CD4-positive, alpha-beta T cell treated with Interferon gamma for 1 hour (primary cell): ENCODE data around the gene PAAF1.

ENCODE experiments used
- DNase-seq: peaks from one replicate; pipeline ENCODE4 v3.0.0-alpha.2; 2020

PAAF1 gene

DNA sequence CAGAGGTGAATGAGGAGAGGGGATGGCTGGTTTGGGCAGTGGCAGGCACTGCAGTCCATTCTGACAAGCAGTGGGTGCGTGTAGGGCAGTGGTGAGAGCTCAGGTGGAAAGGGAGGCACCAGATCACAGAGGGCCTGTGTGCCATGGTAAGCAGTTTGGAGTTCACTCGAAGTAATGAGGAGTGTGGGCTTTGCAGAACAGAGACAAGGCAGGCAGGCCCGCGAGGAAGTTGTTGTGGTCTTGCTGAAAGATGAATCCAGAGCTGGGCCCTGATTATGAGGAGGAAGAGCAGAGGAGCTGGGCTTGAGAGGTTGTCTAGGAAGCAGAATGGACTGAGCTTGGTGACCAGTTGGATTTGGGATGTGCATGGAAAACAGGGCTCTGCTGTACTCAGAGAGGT lies 72.4 kb downstream of the PAAF1 start:
- no peak for DNase-seq

DNA sequence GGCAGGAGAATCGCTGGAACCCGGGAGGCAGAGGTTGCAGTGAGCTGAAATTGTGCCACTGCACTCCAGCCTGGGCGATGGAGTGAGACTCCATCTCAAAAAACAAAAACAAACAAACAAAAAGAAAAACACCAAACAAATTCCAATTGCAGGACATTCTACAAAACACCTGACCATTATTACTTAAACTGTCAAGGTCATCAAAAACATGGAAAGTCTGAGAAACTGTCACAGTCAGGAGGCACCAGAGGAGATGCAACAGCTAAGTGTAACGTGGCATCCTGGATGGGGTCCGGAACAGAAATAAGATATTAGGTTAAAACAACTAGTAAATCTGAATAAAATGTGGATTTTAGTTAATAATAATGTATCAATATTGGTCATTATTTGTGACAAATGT lies 73.1 kb downstream of the PAAF1 start:
- DNase-seq: no peak

DNA sequence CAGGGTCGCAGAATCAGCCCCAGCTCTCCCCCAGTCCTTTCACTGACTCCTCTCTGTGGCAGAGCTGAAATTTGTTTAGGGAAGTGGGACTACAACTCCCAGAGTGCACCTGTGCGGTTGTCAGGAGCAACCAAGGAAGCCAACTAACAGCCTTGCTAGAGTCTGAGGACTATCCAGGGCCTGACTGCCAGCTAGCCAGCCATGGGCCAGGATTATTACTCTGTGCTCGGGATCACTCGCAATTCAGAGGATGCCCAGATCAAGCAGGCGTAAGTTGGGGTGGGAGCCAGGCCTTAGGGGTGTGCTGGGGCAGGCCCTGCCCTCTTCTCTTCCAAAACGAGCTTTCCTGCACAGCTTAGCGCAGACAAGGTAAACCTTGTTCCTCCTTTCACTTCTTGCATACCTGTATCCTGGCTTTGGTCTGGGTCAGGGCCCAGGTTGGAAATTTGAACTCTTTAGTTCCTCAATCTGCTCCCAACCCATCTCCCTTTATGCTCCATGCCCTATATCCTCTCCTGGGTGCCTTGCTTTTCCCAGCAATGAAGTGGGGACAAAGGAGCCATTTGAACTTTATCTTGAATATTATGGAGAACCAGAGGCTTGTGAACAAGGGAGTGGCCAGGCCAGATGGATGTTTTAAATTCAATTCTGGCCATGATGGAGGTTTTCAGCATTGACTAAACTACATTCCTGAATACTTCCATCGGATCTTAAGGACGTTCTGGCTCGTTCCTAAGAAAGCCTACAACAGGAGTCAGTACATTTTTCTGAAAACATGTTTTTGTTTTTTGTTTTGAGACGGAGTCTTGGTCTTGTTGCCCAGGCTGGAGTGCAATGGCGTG lies 74.3 kb downstream of the PAAF1 start, which contains the start of gene DNAJB13:
DNAJB13 (plus strand) TSS at position 158 of the 842 bp plus-strand sequence; CDS start at position 202, 44 bp downstream.
- peak; percentile 16 for DNase-seq

DNA sequence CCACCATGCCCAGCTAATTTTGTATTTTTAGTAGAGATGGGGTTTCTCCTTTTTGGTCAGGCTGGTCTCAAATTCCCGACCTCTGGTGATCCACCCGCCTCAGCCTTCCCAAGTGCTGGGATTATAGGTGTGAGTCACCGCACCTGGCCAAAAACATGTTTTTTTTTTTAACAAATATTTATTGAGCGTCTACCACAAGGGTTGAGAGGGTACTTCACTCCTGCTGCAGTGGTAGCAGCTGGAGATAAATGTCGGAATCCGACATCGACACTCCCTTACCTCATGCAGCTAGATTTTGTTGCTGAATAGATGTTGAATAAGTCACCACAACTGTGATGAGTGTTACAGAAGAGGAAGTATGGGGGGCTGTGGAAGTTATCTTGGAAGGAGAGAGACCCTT lies 75.0 kb downstream of the PAAF1 start:
- DNase-seq: no peak

DNA sequence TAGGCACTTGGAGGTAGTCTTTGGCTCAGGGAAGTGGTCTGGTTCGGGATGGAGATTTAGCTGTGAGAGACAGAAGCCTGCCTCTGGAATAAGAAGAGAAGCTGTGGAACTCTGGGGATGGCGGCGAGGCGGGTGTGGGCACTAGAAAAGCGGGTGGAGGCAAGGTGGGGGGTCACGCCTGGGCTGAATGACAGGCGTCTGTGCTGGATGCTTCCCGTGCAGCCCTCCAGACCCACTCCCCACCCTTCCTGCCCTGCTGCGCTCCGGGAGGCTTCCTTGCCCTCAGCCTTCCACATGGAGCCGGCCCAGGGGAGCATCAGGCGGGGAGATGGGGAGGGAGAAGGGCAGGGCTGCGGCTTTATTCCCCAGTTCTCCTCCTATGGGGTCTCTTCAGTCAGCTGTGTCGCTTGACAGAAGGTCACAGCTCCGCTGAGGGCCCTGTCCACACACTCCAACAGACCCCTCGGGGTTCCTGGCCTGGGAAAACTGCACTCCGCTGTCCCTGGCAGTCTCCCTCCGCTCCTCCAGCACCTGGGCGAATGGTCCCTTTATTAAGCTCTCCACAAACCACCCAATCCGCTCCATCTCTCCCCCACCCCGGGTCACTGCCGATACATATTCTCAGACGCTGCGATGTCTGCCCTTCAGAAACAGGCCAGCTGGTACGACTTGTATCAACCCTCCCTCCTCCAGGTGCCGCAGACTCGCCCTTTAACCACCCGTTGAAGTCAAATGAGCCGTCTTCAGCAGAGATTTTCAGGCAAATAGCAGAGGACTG lies 80.3 kb downstream of the PAAF1 start:
- no peak for DNase-seq

DNA sequence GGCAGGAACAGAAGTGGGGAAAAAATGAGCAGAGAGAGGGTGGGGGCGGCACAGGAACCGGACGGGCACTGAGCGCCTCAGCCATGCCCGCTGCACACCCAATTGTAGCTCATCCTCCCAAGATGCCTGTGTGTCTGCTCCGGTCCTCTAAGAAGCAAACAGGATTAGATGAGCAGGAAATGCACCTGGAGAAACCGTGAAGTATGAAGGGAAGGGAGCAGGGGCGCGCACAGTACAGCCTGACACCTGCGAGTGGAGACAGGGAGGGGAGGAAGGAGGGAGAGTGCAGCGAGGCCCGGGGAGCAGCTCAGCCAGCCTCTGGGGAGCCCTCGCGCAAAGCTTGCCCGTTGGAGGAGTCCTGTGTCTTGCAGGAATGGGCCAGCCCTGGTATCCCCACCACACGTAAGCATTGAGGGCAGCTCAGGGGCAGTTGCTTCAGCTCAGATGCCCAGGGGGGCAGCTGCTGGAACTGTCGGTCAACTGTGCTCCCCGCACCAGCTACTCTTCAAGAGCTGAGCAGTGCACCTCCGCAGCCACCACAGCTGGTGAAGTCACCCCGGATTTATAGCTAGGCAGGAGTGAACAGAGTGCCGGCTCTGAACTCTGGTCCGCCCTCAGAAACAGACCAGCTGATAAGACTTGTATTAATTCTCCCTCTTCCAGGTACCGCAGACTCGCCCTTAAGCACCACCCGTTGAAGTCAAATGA lies 81.0 kb downstream of the PAAF1 start:
- DNase-seq: no peak

DNA sequence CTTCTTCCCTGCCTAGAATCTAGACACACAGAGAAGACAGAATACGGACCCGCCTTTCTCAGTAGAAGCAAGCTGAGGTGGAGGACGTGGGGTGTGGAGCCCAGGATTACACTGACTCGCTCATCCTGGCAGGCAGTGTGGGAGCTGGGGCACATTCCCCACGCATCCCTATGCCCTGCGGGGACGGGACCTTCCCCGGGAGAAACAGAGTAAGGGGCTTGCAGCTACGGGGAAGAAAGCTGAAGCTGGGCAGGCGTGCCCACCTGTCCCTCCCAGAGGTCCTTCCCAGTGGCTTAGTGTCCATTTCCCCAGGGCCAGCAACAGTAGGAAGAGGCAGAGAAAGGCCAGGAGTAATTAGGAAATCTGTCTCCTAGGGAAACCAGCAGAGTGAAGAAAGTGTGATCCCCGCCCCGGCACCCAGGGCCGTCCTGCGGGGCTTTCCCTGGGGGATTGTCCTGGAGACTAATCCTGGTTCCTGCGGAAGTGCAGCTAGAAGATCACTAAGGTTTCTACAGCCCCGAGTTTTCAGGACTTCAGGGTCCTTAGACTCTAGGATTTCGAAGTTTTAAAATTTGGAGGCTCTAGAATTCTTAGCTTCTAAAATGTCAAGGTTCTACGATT lies 81.8 kb downstream of the PAAF1 start:
- no peak for DNase-seq

DNA sequence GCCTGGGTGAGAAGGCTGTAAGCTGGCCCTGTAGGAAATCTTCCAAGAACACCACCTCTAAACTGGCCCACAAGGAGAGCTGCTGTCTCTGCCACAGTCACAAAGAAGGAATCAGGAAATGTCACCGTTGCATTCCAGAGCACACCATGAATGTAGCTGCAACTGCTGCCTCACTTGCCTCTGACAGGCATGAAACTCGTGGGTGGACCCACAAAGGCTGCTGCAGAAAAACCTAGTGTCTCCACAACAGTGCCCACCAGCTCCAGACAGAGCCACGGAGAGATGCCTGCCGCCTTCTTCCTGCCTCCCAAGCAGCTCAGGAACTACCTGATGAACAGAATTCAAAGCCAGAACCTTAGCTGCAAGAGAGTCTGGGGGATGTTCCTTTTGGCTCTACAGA lies 84.5 kb downstream of the PAAF1 start:
- no peak for DNase-seq

DNA sequence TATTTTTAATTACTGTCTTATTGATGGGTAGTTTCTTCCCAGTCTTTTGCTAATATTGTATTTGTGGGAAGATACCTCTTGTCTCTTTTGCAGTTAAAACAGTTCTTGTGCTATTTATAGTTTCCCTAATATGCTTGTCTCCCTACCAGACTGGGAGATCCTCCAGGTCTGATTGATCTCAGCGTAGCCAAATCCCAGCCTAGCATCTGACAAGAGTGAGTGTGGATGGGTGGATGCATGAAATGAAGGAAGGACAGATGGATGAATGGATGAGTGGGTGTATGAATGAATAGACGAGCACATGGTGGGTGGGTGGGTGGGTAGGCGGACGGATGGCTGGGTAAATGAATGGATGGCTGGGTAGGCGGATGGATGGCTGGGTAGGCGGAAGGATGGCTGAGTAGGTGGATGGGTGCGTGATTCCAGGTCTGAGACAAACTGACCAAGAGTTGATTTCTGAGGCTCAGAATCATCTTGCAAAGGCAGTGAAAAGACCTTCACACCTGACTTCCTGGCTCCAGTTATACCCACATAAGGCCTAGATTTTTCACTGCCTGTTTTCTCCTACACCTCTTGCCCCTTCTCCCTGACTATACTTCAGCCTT lies 85.4 kb downstream of the PAAF1 start:
- DNase-seq: no peak

DNA sequence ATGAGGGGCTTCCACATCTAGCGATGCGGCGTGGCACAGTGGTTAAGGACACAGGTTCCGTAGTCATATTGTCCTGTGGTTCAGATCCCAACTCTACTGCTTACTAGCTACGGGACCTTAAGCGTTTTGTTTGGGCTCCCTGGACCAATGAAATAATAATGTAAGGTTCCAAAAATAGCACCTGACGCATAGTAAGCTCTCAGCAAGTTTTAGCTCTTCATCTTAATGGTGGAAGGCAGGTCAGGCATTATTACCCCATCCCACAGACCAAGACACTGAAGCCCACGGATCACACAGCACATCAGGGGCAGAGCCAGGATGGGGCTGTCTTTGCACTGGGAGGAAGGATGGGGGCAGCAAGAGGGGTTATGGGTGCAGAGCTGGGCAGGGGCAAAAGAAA lies 87.1 kb downstream of the PAAF1 start:
- DNase-seq: no peak

DNA sequence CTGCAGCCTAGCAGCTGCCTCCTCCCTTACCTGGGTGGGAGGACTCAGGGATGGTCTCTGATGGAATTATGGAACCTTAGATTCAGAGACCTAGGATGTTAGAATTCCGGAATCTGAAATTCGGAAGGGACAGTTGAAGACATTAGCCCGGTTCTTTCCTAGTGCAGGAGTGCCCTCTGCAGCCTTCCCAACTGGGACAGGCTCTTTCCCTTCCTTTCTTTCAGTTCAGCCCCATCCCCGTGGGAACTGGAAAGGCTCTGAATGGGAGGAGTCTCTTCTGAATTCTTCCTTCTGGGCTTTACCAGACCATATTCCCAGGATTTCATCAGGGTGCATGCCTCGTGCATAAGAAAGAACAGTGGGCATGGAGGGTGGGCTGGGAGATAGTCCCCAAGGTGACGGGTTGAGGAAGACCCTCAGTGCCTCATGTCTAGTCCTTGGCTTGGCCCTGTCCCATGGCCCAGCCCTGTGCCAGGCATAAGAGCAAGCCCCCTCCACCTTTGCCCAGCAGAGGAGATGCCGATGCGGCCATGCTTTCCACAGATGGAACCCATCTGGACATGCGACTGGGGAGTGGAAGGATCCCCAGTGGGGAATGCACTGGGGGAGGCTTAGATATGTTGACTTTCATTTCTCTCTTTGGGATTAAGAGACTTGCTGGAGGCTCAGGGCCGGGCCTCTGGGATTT lies 88.4 kb downstream of the PAAF1 start:
- DNase-seq: no peak

DNA sequence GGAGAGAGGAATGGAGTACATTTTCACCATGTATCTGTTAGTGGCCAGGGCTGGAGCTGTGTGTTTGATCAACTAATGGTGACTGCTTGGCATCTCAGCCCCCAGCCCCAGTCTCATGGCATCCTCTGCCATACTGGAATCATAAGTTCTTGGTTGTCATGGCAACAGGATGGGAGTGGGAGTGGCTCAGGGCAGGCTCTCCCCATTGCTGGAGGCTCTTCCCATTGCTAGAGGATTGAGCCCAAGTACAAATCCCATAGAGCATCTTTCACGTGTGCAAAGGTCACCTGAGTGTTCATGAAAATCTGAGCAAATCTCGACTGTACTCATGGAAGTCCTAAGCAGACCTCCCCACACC lies 88.9 kb downstream of the PAAF1 start:
- DNase-seq: no peak

DNA sequence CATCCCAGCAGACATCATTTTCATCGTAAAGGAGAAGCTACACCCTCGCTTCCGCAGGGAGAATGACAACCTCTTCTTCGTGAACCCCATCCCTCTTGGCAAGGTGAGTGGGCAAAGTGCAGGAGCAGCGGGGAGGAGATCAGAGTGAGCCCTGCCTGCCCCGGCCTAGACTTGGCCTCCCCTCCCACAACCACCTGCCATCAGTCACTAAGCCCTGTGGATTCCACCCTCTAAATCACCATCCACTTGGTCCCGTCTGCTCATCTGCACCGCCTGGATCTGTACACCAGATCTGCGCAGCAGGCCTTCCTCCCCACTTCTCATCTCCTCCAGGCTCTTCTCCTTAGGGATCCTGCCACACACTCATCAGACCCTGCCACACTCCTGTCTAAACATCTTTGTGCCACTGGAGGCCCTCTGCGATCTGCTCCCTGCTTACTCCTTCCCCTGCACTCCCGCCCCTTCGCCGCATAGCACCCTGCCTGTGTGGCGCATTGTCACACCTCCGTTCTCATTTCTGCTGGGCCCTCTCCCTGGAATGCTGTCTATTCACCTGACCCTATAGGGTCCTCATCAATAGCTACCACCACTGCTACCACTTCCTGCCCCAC lies 91.7 kb downstream of the PAAF1 start:
- DNase-seq: no peak

DNA sequence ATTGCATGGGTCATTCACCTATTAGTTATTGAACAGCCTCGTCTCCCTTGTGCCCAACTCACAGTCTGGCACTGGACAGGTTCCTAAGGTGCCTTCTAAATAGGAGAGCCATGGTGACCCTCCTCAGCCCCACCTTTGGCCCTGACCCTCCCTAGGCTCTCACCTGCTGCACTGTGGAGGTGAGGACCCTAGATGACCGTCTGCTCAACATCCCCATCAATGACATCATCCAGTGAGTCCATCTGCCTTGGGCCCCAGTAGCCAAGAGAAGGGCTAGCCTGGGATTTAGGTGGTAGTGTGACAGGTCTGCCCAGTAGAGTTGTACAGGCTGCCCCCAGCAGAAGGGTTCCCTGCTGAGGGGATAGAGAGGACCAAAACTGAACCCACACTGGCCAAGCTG lies 92.3 kb downstream of the PAAF1 start:
- no peak for DNase-seq

DNA sequence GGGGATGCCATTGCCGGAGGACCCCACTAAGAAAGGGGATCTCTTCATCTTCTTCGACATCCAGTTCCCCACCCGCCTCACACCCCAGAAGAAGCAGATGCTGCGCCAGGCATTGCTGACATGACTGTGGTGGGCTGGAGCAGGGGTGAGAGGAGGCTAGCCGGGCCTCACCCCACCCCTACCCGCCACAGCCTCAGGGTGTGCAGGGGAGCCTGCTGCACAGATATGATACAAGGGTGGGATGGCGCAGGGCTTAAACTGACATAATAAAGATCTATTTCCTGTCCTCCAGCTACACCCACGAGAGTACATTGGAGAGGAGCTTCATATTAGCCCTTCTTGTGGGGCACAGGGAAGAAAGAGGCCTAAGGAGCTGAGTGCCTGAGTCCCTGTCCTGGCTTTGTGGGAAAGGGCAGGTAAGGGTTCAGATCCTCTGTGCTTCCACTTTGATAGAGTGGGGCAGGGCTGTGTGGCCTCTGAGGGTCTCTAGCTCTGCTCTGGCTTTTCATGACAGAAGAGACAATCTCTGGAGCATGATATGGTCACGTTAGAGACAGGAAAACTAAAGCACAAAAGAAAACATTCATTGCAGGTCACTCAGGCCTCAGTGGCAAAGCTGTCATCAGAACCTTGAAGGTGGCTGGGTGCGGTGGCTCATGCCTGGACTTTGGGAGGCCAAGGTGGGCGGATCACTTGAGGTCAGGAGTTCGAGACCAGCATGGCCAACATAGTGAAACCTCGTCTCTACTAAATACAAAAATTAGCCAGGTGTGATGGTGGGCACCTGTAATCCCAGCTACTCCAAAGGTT lies 93.4 kb downstream of the PAAF1 start:
- peak; percentile 42 for DNase-seq

DNA sequence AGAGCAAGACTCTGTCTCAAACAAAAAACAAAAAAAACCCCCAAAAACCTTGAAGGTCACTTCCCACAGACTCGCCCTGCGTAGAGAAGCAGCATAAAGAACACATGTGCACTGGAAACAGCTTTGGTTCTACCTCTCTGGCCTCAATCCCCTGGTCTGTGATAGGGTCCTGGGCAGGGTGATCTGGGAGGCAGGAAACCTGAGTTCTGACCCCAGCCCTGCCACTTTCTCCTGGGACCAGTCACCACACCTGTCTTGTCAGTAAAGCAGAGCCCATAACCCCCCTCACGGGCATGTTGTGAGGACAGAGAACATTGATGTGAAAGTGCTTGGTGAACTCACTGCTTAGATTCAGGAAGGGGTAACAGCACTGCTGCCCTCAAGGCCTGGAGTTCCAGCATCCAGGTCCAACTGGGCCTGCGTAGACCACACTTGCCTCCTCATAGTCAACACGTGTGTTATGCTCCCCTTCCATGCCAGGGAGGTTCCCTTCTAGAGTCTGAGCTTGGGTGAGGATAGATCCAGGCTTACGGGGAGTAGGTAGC lies 94.4 kb downstream of the PAAF1 start:
- peak; percentile 25 for DNase-seq

DNA sequence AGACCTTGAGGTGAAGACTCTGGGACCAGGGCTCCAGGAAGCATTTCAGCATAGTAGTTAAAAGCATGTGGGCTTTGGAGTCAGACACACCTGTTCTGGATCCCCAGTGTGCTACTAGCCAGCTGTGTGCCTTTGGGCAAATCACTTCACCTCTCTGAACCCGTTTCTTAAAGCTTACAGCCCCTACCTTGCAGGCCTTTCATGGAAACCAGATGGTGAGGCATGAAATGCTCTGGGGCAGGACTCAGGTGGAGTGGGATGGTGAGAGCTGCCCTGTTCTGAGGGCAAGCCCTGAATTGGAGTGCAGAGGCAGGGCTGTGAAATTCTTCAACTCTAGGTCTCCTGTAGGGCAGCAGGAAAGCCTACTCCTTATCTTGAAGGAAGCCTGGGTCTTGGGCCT lies 95.4 kb downstream of the PAAF1 start:
- no peak for DNase-seq

DNA sequence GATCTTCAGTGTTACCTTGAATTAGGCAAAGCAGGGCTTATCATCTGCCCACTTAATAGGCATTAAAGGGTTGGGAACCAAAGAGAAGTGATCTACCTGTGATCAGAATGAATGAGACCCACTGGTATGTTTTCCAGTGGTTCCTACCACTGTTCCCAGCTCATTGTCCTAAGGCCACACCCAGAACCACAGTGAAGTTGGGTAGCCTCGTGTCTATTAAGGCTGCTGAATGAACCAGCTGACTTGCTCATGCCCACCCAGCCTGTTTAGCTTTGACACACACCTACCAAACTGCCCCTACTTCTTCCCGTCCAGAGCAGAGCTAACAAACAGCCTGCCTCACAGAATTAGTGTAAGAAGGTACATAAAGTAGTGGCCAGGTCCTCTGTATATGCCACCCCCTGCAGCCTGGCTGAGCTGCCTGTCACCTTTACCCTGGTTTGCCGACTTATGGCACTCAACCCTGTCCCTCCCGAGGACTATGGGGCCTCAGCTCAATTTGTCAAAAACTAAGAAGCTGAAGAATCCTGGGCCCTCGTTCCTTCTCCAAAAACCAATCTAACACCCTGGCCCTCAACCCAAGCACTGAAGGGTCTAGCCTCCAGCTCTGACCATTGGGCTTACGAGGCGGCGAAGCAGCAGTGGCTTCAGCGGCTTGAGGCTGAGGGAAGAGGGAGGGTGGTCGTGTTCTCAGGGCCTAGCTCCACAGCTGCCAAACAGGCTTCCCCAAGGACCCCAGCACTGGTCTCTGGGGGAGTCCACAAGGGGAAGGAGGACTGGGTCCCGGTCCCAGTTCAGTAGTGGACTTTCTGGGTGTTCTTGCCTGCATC lies 96.0 kb downstream of the PAAF1 start:
- no peak for DNase-seq
